Smooth muscle cell (in vitro differentiated cells): ENCODE measurements around the gene SGIP1. TPM values are rescaled to one million over a fixed set of nuclear protein-coding genes. Genes with fewer than 3 reads are reported as not detected.

Experiments used
- DNase-seq: peaks from one replicate; lab custom pipeline; 2025; ENCODE audit not compliant: unreplicated experiment; lab: John Stamatoyannopoulos, UW
- H2AFZ ChIP-seq: fragments of 200-600 bp; sonication (generic); 2 replicates; pipeline ENCODE4 v1.6.0; 2016; ENCODE audit warnings: antibody characterized with exemption, low read depth, mild to moderate bottlenecking
- H3F3A ChIP-seq: fragments of 200-600 bp; sonication (generic); 2 replicates; pipeline ENCODE4 v1.6.0; 2017; ENCODE audit warnings: antibody characterized with exemption, low read depth
- H3K27ac ChIP-seq: fragments of 200-600 bp; sonication (generic); 2 replicates; pipeline ENCODE4 v1.5.1; 2016; ENCODE audit warnings: low read depth, mild to moderate bottlenecking
- H3K27me3 ChIP-seq: fragments of 200-600 bp; sonication (generic); 2 replicates; pipeline ENCODE4 v1.6.1; 2016; ENCODE audit warnings: low read depth, mild to moderate bottlenecking
- H3K36me3 ChIP-seq: fragments of 200-600 bp; sonication (generic); 2 replicates; pipeline ENCODE4 v1.5.1; 2016; ENCODE audit warnings: low read depth
- H3K4me1 ChIP-seq: fragments of 200-600 bp; sonication (generic); 2 replicates; pipeline ENCODE4 v1.5.1; 2016; ENCODE audit warnings: low read depth
- H3K4me2 ChIP-seq: fragments of 200-600 bp; sonication (generic); 2 replicates; pipeline ENCODE4 v1.6.0; 2016; ENCODE audit warnings: mild to moderate bottlenecking
- H3K4me3 ChIP-seq: fragments of 200-600 bp; sonication (generic); 2 replicates; pipeline ENCODE4 v1.5.1; 2016; ENCODE audit warnings: mild to moderate bottlenecking
- H3K79me2 ChIP-seq: fragments of 200-600 bp; sonication (generic); 2 replicates; pipeline ENCODE4 v1.6.0; 2016; ENCODE audit warnings: low read depth, mild to moderate bottlenecking
- H3K9ac ChIP-seq: fragments of 200-600 bp; sonication (generic); 2 replicates; pipeline ENCODE4 v1.6.0; 2016; ENCODE audit warnings: low read depth
- H3K9me3 ChIP-seq: fragments of 200-600 bp; sonication (generic); replicated peaks from 2 replicates; pipeline ENCODE4 v1.5.1; 2016; ENCODE audit warnings: low read depth
- H4K20me1 ChIP-seq: fragments of 200-600 bp; sonication (generic); 2 replicates; pipeline ENCODE4 v1.6.0; 2016; ENCODE audit warnings: low read depth
- WGBS: methylation state at CpG from one replicate; pipeline ENCODE4 v1.1.7; 2016; ENCODE audit warnings: low lambda C conversion rate; 5-methylcytosine and 5-hydroxymethylcytosine counted together
- polyA plus RNA-seq: library from polyadenylated mRNA; unstranded; fragments of >200 nt; fragmentation: Nextera tagmentation; extraction: Ambion mirVana; gene quantifications from 2 replicates; pipeline ENCODE4 v1.2.1, GENCODE V29; 2016
- total RNA-seq: library from RNA; depleted of rRNA; stranded (reverse); fragments of >200 nt; gene quantifications from 2 replicates; pipeline ENCODE4 v1.2.3, GENCODE V29; 2014
- TF ChIP-seq, protein P1 (sequence below): fragments of 200-600 bp; sonication (generic); IDR thresholded peaks from 2 replicates; pipeline ENCODE4 v1.5.1; 2017; ENCODE audit warnings: borderline replicate concordance, mild to moderate bottlenecking, antibody characterized with exemption; ENCODE audit not compliant: insufficient read depth, poor library complexity, severe bottlenecking

SGIP1 gene
- total and polyA plus RNA-seq, 2 experiments from 2014 or later = 0.89 to 3.5 TPM

DNA sequence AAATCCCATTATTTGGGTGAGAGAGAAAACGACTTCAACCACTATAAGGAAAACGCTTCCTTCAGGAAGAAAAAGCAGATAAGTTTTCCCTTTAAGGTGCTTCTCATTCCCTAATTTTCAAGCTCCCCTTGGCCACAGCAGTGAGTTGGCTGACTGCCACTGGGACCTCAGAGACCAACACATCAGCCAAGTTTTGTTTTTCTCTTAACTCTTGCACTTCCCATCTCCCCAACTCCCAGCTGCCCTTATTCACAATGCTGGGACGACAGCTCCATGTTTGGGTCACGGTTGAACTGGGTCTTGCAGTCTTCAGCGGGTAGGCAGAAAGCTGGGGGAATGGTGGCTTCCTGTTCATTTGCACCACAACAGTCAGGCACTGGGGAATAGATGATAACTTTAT, 18.9 kb downstream of the SGIP1 start:
- H3K9me3 ChIP-seq = no peaks in the 10 kb centered on the region
- no peak overlapping the region for H3K27ac ChIP-seq
- no peak overlapping the region for H3K4me2 ChIP-seq
- TF ChIP-seq, protein P1, sequence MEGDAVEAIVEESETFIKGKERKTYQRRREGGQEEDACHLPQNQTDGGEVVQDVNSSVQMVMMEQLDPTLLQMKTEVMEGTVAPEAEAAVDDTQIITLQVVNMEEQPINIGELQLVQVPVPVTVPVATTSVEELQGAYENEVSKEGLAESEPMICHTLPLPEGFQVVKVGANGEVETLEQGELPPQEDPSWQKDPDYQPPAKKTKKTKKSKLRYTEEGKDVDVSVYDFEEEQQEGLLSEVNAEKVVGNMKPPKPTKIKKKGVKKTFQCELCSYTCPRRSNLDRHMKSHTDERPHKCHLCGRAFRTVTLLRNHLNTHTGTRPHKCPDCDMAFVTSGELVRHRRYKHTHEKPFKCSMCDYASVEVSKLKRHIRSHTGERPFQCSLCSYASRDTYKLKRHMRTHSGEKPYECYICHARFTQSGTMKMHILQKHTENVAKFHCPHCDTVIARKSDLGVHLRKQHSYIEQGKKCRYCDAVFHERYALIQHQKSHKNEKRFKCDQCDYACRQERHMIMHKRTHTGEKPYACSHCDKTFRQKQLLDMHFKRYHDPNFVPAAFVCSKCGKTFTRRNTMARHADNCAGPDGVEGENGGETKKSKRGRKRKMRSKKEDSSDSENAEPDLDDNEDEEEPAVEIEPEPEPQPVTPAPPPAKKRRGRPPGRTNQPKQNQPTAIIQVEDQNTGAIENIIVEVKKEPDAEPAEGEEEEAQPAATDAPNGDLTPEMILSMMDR = no peak
- H4K20me1 ChIP-seq = no peaks in the 10 kb centered on the region
- no peaks in the 10 kb centered on the region for H3K36me3 ChIP-seq
- H3K27me3 ChIP-seq = no peaks in the 10 kb centered on the region
- no peaks in the 10 kb centered on the region for H3K79me2 ChIP-seq
- H3K4me1 ChIP-seq = no peaks in the 10 kb centered on the region
- H3K4me3 ChIP-seq = no peak overlapping the region
- H2AFZ ChIP-seq = no peak overlapping the region
- 55% methylated on average over 5 of the region's 5 CpGs for WGBS
- no peak for DNase-seq
- H3K9ac ChIP-seq = no peak overlapping the region
- no peaks in the 10 kb centered on the region for H3F3A ChIP-seq

DNA sequence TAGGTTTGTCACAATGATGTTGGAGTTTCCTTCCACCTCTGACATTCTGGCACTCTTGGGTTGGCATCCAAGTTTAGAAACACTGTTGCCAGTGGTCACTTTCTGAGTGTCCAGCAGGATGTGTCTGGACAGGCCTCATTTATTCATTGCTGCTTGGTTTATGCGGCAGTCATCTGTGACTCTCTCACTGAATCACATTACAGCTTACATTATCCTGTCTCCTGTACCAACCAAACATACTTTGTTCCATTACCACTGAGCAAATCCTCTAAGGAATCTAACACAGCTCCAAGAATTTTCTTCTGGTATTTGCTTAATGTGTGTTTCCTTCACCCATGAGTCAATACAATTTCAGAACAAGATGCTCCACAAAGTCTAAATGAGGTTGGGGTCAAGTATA, 19.9 kb downstream of the SGIP1 start:
- no peaks in the 10 kb centered on the region for H3K79me2 ChIP-seq
- 77% methylated on average over 1 of the region's 1 CpG for WGBS
- no peaks in the 10 kb centered on the region for H3F3A ChIP-seq
- H3K9ac ChIP-seq = no peak overlapping the region
- no peak overlapping the region for H3K4me2 ChIP-seq
- H3K27ac ChIP-seq = no peak overlapping the region
- no peaks in the 10 kb centered on the region for H3K27me3 ChIP-seq
- H2AFZ ChIP-seq = no peak overlapping the region
- TF ChIP-seq, protein P1 = no peak
- no peaks in the 10 kb centered on the region for H3K9me3 ChIP-seq
- no peak for DNase-seq
- H3K4me1 ChIP-seq = no peaks in the 10 kb centered on the region
- no peaks in the 10 kb centered on the region for H3K36me3 ChIP-seq
- no peak overlapping the region for H3K4me3 ChIP-seq
- H4K20me1 ChIP-seq = no peaks in the 10 kb centered on the region

DNA sequence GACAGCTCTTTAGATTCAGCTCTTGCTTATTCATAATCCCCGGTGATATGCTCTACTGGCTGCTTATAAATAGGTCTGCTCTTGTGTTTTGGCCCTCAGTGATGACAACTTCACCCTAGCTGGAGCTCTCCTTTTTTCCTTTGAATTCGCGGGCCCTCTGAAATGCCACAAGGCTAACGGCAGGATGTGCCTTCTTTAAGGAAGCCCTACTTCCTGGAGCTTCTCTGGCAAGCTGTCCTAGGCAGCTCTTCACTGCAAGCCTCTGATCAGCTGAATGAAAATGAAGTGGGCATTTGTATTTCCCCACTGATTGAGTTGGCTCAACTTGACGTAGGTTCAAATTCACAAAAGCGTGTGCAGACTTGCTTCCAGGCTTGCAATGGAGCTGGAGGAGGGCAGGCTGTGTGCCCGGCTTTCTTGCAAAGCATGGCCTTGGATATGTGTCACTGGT, 22.2 kb downstream of the SGIP1 start:
- Histone ChIP-seq H3K36me3 (no peaks in the 10 kb centered on the region), H3K4me2 (no peak overlapping the region), H2AFZ (no peak overlapping the region), H3K9ac (no peak overlapping the region), H3K4me3 (no peak overlapping the region), H3K27ac (no peak overlapping the region), H3K79me2 (no peaks in the 10 kb centered on the region), H3K4me1 (no peaks in the 10 kb centered on the region), H3F3A (no peaks in the 10 kb centered on the region), H4K20me1 (no peaks in the 10 kb centered on the region), H3K27me3 (no peaks in the 10 kb centered on the region), H3K9me3 (no peaks in the 10 kb centered on the region)
- DNase-seq = no peak
- WGBS = 83% methylated on average over 7 of the region's 7 CpGs
- TF ChIP-seq, protein P1 = no peak

DNA sequence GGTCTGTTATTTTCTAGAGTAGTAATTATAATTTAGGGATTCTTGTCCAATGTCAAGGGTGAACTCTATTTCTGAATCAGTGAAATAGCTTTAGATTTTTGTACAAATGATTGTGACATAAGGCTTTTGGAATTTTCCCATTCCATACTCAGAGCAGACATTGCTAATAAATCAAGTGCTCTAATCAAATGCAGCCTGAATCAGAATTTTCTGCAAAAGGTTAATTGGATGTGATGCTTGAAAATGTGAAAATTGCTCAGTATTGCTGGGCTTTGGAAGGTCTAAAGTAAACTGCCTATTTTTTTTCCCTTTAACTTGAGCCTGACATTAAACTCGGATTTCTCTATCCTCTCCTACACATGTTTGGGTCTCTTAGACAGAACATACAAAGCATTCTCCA, 23.2 kb downstream of the SGIP1 start:
- WGBS = 100% methylated on average over 1 of the region's 1 CpG

More for the DNA sequence above, 23.2 kb downstream of the SGIP1 start:
- no peak overlapping the region for H2AFZ ChIP-seq
- H3F3A ChIP-seq = no peaks in the 10 kb centered on the region
- H3K4me3 ChIP-seq = no peak overlapping the region
- no peaks in the 10 kb centered on the region for H3K4me1 ChIP-seq
- H3K27ac ChIP-seq = no peak overlapping the region
- H3K27me3 ChIP-seq = no peaks in the 10 kb centered on the region
- H4K20me1 ChIP-seq = no peaks in the 10 kb centered on the region
- H3K36me3 ChIP-seq = no peaks in the 10 kb centered on the region
- H3K79me2 ChIP-seq = no peaks in the 10 kb centered on the region
- no peak for DNase-seq
- TF ChIP-seq, protein P1 = no peak
- H3K9me3 ChIP-seq = no peaks in the 10 kb centered on the region
- no peak overlapping the region for H3K4me2 ChIP-seq
- H3K9ac ChIP-seq = no peak overlapping the region
